Stimulated activated naive CD8-positive, alpha-beta T cell treated with anti-CD3 and anti-CD28 coated beads, Interleukin-15, amount 100 ng/mL, for 72 hours (primary cell): ENCODE results near the gene EHD1.

Experiments
- ATAC-seq: fragments of 150-1000 bp; cut with Tn5 transposase; 2 replicates; pipeline ENCODE4 v1.10.0; 2021; ENCODE audit warnings: mild to moderate bottlenecking, moderate library complexity
- DNase-seq, 2 donors: peaks; one replicate each; pipeline ENCODE4 v3.0.0; 2021 to 2022
- H3K27ac Mint-ChIP-seq, 2 donors: one replicate each; pipeline ENCODE4 v1.8.0; 2022; ENCODE audit warnings: mild to moderate bottlenecking in 2 of 2, mixed read lengths in 2 of 2, moderate library complexity in 2 of 2
- H3K27me3 Mint-ChIP-seq: one replicate; pipeline ENCODE4 v1.8.0; 2022; ENCODE audit warnings: mixed read lengths
- H3K4me1 Mint-ChIP-seq: one replicate; pipeline ENCODE4 v1.8.0; 2022; ENCODE audit warnings: mild to moderate bottlenecking, mixed read lengths
- H3K4me3 Mint-ChIP-seq, 2 donors: one replicate each; pipeline ENCODE4 v1.8.0; 2022; ENCODE audit warnings: mild to moderate bottlenecking in 2 of 2, mixed read lengths in 2 of 2, moderate library complexity in 1 of 2
- H3K9me3 Mint-ChIP-seq, 2 donors: one replicate each; pipeline ENCODE4 v1.8.0; 2022; ENCODE audit warnings: mixed read lengths in 2 of 2

The EHD1 gene

GRCh38 chr11:64803846-64804345 is 74.5 kb downstream of the EHD1 start:
- ATAC-seq (no peak), DNase-seq (no peak)
- peak overlapping the region; percentile 90 for H3K4me3 Mint-ChIP-seq

GRCh38 chr11:64803158-64803845 is 75.1 kb downstream of the EHD1 start, which contains the start of gene MAP4K2:
MAP4K2 (minus strand) TSS chr11:64803214; CDS start chr11:64803149, 65 bp downstream.
- Mint-ChIP-seq H3K4me3 (peak within 1 kb of the TSS; percentile 90), H3K27ac (peak within 1 kb of the TSS; percentile 95 to 97), H3K9me3 (no peaks in the 10 kb centered on the region), H3K4me1 (peaks cover 74% of the 10 kb centered on the region), H3K27me3 (no peaks in the 10 kb centered on the region)
- ATAC-seq (peak; percentile 86), DNase-seq (peak; percentile 86)

More at GRCh38 chr11:64803846-64804345, 74.5 kb downstream of the EHD1 start:
- H3K27ac Mint-ChIP-seq: peak overlapping the region; percentile 95 to 97
- H3K4me1 Mint-ChIP-seq: peaks cover 75% of the 10 kb centered on the region
- H3K9me3 Mint-ChIP-seq: no peaks in the 10 kb centered on the region
- H3K27me3 Mint-ChIP-seq: no peaks in the 10 kb centered on the region

GRCh38 chr11:64802370-64803157 is 75.9 kb downstream of the EHD1 start:
- DNase-seq (peak in 1 of 2 donors; percentile 54), ATAC-seq (peak; percentile 59)
- H3K27me3 Mint-ChIP-seq: no peaks in the 10 kb centered on the region
- H3K27ac Mint-ChIP-seq: peak overlapping the region; percentile 84 to 91
- H3K4me3 Mint-ChIP-seq: peak overlapping the region; percentile 79 to 87
- peaks cover 67% of the 10 kb centered on the region for H3K4me1 Mint-ChIP-seq
- H3K9me3 Mint-ChIP-seq: no peaks in the 10 kb centered on the region
